H9 (cell line): ENCODE data around the gene SAP25. TPM values are rescaled to one million over a fixed set of nuclear protein-coding genes. Genes with fewer than 3 reads are reported as not detected.
A peak's percentile ranks its signal among the peaks of the same experiment; 100 is the strongest.

ENCODE experiments used
- DNase-seq: peaks from one replicate; pipeline ENCODE4 v3.0.0-alpha.2; 2017
- H2AFZ ChIP-seq: one replicate; pipeline ENCODE4 v1.6.1; 2013; ENCODE audit warnings: mild to moderate bottlenecking, low read length, control low read depth, moderate library complexity
- H2AK5ac ChIP-seq: 2 replicates; pipeline ENCODE4 v1.6.1; 2013; ENCODE audit warnings: low read length, control low read depth, mixed read lengths; ENCODE audit not compliant: insufficient read length
- H2BK120ac ChIP-seq: one replicate; pipeline ENCODE4 v1.6.1; 2013; ENCODE audit warnings: low read depth, mild to moderate bottlenecking, low read length, control low read depth, inconsistent platforms; ENCODE audit not compliant: poor library complexity, severe bottlenecking
- H2BK12ac ChIP-seq: 2 replicates; pipeline ENCODE4 v1.6.1; 2013; ENCODE audit warnings: low read length, control low read depth, mixed read lengths, low read depth; ENCODE audit not compliant: insufficient read length
- H2BK15ac ChIP-seq: 2 replicates; pipeline ENCODE4 v1.6.1; 2013; ENCODE audit warnings: low read depth, low read length, control low read depth
- H2BK20ac ChIP-seq: one replicate; pipeline ENCODE4 v1.6.1; 2013; ENCODE audit warnings: low read depth, mild to moderate bottlenecking, low read length, control low read depth, inconsistent platforms; ENCODE audit not compliant: poor library complexity, severe bottlenecking
- H2BK5ac ChIP-seq: 2 replicates; pipeline ENCODE4 v1.6.1; 2013; ENCODE audit warnings: low read length, control low read depth, mixed read lengths; ENCODE audit not compliant: insufficient read length
- H3K14ac ChIP-seq: 2 replicates; pipeline ENCODE4 v1.6.1; 2013; ENCODE audit warnings: low read length, control low read depth; ENCODE audit not compliant: insufficient read depth
- H3K18ac ChIP-seq: 2 replicates; pipeline ENCODE4 v1.6.1; 2013; ENCODE audit warnings: low read depth, mild to moderate bottlenecking, mixed read lengths, low read length, control low read depth; ENCODE audit not compliant: insufficient read length
- H3K23ac ChIP-seq: 2 replicates; pipeline ENCODE4 v1.6.1; 2013; ENCODE audit warnings: low read length, control low read depth, mixed read lengths, low read depth; ENCODE audit not compliant: insufficient read length
- H3K23me2 ChIP-seq: 2 replicates; pipeline ENCODE4 v1.6.1; 2013; ENCODE audit warnings: low read depth, mild to moderate bottlenecking, mixed read lengths, low read length, control low read depth; ENCODE audit not compliant: insufficient read length, poor library complexity, severe bottlenecking
- H3K27ac ChIP-seq: 2 replicates; pipeline ENCODE4 v1.5.1; 2013; ENCODE audit warnings: low read length, control low read depth, mixed read lengths, low read depth; ENCODE audit not compliant: insufficient read length
- H3K27me3 ChIP-seq: 2 replicates; pipeline ENCODE4 v1.6.1; 2013; ENCODE audit warnings: low read length, control low read depth, inconsistent platforms; ENCODE audit not compliant: insufficient read depth
- H3K4ac ChIP-seq: 2 replicates; pipeline ENCODE4 v1.6.1; 2013; ENCODE audit warnings: low read depth, mild to moderate bottlenecking, control low read depth, inconsistent platforms, low read length, moderate library complexity
- H3K4me1 ChIP-seq: 2 replicates; pipeline ENCODE4 v1.6.1; 2013; ENCODE audit warnings: low read length, control low read depth, inconsistent platforms; ENCODE audit not compliant: insufficient read depth
- H3K4me2 ChIP-seq: 2 replicates; pipeline ENCODE4 v1.6.1; 2013; ENCODE audit warnings: low read length, control low read depth, mixed read lengths; ENCODE audit not compliant: insufficient read length, insufficient read depth
- H3K56ac ChIP-seq: 2 replicates; pipeline ENCODE4 v1.6.1; 2013; ENCODE audit warnings: low read depth, mild to moderate bottlenecking, mixed read lengths, low read length, control low read depth; ENCODE audit not compliant: insufficient read length
- H3K79me1 ChIP-seq: 2 replicates; pipeline ENCODE4 v1.6.1; 2013; ENCODE audit warnings: low read depth, mild to moderate bottlenecking, moderate library complexity, low read length, control low read depth, inconsistent platforms; ENCODE audit not compliant: insufficient read depth, poor library complexity, severe bottlenecking
- H3K79me2 ChIP-seq: 2 replicates; pipeline ENCODE4 v1.6.1; 2013; ENCODE audit warnings: low read length, control low read depth, inconsistent platforms; ENCODE audit not compliant: insufficient read depth
- H3K9ac ChIP-seq: 2 replicates; pipeline ENCODE4 v1.6.1; 2013; ENCODE audit warnings: low read length, control low read depth, mixed read lengths; ENCODE audit not compliant: insufficient read length; ENCODE audit errors: extremely low read depth
- H3K9me3 ChIP-seq: one replicate; pipeline ENCODE4 v1.6.1; 2013; ENCODE audit warnings: low read depth, low read length, inconsistent platforms; ENCODE audit not compliant: control insufficient read depth
- H3T11ph ChIP-seq: one replicate; pipeline ENCODE4 v1.6.1; 2013; ENCODE audit warnings: mild to moderate bottlenecking, low read length, control low read depth, inconsistent platforms
- H4K20me1 ChIP-seq: one replicate; pipeline ENCODE4 v1.6.1; 2013; ENCODE audit not compliant: control insufficient read depth, insufficient read length, insufficient read depth
- H4K5ac ChIP-seq: 2 replicates; pipeline ENCODE4 v1.6.1; 2013; ENCODE audit warnings: low read depth, mild to moderate bottlenecking, mixed read lengths, low read length, control low read depth; ENCODE audit not compliant: insufficient read length
- H4K8ac ChIP-seq: replicated peaks from 2 replicates; pipeline ENCODE4 v1.6.1; 2013; ENCODE audit warnings: low read length, control low read depth, mixed read lengths, low read depth; ENCODE audit not compliant: insufficient read length
- H4K91ac ChIP-seq: 2 replicates; pipeline ENCODE4 v1.6.1; 2013; ENCODE audit warnings: low read depth, mild to moderate bottlenecking, moderate library complexity, mixed read lengths, low read length, control low read depth; ENCODE audit not compliant: insufficient read length
- H3K27ac Mint-ChIP-seq, 3 experiments: 2 replicates in 2 of 3; 3 replicates in 1 of 3; pipeline ENCODE4 v1.8.0; 2020 to 2021; ENCODE audit warnings: mixed read lengths in 3 of 3, mild to moderate bottlenecking in 1 of 3, moderate library complexity in 1 of 3
- H3K27me3 Mint-ChIP-seq: 2 replicates; pipeline ENCODE4 v1.8.0; 2021; ENCODE audit warnings: low read depth, mild to moderate bottlenecking, moderate library complexity, mixed read lengths
- H3K36me3 Mint-ChIP-seq, 3 experiments: 2 replicates in 2 of 3; 3 replicates in 1 of 3; pipeline ENCODE4 v1.8.0; 2020 to 2021; ENCODE audit warnings: low read depth in 3 of 3, mixed read lengths in 3 of 3; ENCODE audit not compliant: insufficient read depth in 1 of 3
- H3K4me1 Mint-ChIP-seq, 2 experiments: 2 replicates each; pipeline ENCODE4 v1.8.0; 2020; ENCODE audit warnings: mixed read lengths in 2 of 2
- H3K4me3 Mint-ChIP-seq, 2 experiments: 2 replicates in 1 of 2; 3 replicates in 1 of 2; pipeline ENCODE4 v1.8.0; 2020 to 2021; ENCODE audit warnings: mild to moderate bottlenecking in 2 of 2, mixed read lengths in 2 of 2, moderate library complexity in 1 of 2
- H3K9me3 Mint-ChIP-seq, 2 experiments: 2 replicates in 1 of 2; 3 replicates in 1 of 2; pipeline ENCODE4 v1.8.0; 2020; ENCODE audit warnings: mild to moderate bottlenecking in 2 of 2, mixed read lengths in 2 of 2, moderate library complexity in 1 of 2
- CTCF ChIP-seq: fragments of 200-600 bp; sonication (generic); conservative IDR thresholded peaks from 3 replicates; pipeline ENCODE4 v1.8.0; 2021; ENCODE audit warnings: antibody characterized with exemption, mild to moderate bottlenecking
- WGBS: extraction: QIAGEN DNeasy Blood & Tissue Kit; methylation state at CpG from one replicate; pipeline ENCODE4 v1.1.7; 2013; ENCODE audit warnings: missing lambda C conversion rate, low lambda C conversion rate, mixed read lengths; ENCODE audit not compliant: insufficient read length; ENCODE audit errors: extremely low coverage; 5-methylcytosine and 5-hydroxymethylcytosine counted together
- total RNA-seq: library from RNA; stranded (reverse); gene quantifications from 2 replicates; pipeline ENCODE4 v1.2.1, GENCODE V29; 2021

The SAP25 gene
- total RNA-seq, 1 experiment from 2014 or later = 4.2 TPM

GRCh38 chr7:100613412-100614175 is 39.9 kb upstream of the SAP25 start:
- Histone ChIP-seq H3T11ph (no peak overlapping the region), H3K4ac (no peak overlapping the region), H2AK5ac (no peak overlapping the region), H3K4me1 (no peaks in the 10 kb centered on the region), H3K18ac (no peak overlapping the region), H3K27ac (no peak overlapping the region), H3K23ac (no peak overlapping the region), H3K27me3 (no peaks in the 10 kb centered on the region), H2BK5ac (no peak overlapping the region), H3K9ac (no peak overlapping the region), H3K14ac (no peak overlapping the region), H2BK12ac (no peak overlapping the region), H2BK15ac (no peak overlapping the region), H3K56ac (no peak overlapping the region), H2BK20ac (no peak overlapping the region), H2BK120ac (no peak overlapping the region), H4K5ac (no peak overlapping the region), H4K20me1 (no peaks in the 10 kb centered on the region), H4K91ac (no peak overlapping the region), H3K79me1 (no peaks in the 10 kb centered on the region), H2AFZ (no peak overlapping the region), H4K8ac (no peak overlapping the region), H3K9me3 (no peaks in the 10 kb centered on the region), H3K4me2 (peak overlapping the region; percentile 61), H3K23me2 (peaks cover 2% of the 10 kb centered on the region), H3K79me2 (no peaks in the 10 kb centered on the region)
- peak overlapping the region in 1 of 3 experiments; percentile 46; a peak in 2 of 7 replicates for H3K27ac Mint-ChIP-seq
- H3K9me3 Mint-ChIP-seq = no peaks in the 10 kb centered on the region; a peak in 1 of 5 replicates
- peak; percentile 13; the same call in 1 of the 3 replicates for TF ChIP-seq CTCF
- H3K4me1 Mint-ChIP-seq = peaks cover 7 to 9% of the 10 kb centered on the region in 2 experiments
- WGBS = no CpG with 5 or more reads among the region's 13 CpGs
- peaks cover 0 to 4% (median 0%) of the 10 kb centered on the region in 3 experiments; a peak in 5 of 7 replicates for H3K36me3 Mint-ChIP-seq
- DNase-seq = no peak
- peak overlapping the region; percentile 93 to 97; a peak in 4 of 5 replicates for H3K4me3 Mint-ChIP-seq
- no peaks in the 10 kb centered on the region; the same call in 1 of the 2 replicates for H3K27me3 Mint-ChIP-seq
